Stimulated activated CD4-positive, alpha-beta T cell treated with anti-CD3 and anti-CD28 coated beads, Interleukin-12 subunit alpha, Interleukin-12 subunit beta, amount 100 ng/mL, for 24 hours (primary cell): ENCODE results near the gene IGSF11.
"Not testable (repeated sequence)": the region's sequence is repeated elsewhere in the genome, so short reads cannot be mapped to it uniquely, and the experiment has no call there.

Experiments used
- DNase-seq, 2 experiments: peaks; one replicate each; pipeline ENCODE4 v3.0.0-alpha.2; 2020; ENCODE audit warnings: low read depth in 2 of 2

The IGSF11 gene

GRCh38 chr3:118988198-118989130, 46.2 kb downstream of the IGSF11 start:
- DNase-seq = no peak

GRCh38 chr3:118987477-118987876, 47.2 kb downstream of the IGSF11 start:
- no peak for DNase-seq

DNA sequence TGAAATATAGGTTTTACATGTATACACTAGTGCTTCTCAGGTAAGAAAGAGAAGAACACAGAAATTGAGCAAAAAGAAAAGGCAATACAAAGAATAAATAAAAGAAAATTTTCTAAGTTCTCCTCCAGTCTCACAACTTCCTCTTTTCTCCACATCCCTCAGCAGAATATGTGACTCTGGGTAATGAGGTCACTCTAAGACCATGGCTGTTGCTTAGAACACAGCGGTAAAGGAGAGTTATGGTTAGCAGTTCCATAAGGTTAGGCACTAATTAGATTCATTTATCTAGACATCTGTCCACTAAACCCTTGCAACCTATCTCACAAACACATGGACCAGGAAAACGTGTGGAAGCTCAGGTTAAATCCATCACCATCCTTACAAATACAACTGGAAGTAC, 47.9 kb downstream of the IGSF11 start:
- no peak for DNase-seq

- DNase-seq = no peak
Observed at GRCh38 chr3:118984699-118985098, 49.9 kb downstream of the IGSF11 start.

DNA sequence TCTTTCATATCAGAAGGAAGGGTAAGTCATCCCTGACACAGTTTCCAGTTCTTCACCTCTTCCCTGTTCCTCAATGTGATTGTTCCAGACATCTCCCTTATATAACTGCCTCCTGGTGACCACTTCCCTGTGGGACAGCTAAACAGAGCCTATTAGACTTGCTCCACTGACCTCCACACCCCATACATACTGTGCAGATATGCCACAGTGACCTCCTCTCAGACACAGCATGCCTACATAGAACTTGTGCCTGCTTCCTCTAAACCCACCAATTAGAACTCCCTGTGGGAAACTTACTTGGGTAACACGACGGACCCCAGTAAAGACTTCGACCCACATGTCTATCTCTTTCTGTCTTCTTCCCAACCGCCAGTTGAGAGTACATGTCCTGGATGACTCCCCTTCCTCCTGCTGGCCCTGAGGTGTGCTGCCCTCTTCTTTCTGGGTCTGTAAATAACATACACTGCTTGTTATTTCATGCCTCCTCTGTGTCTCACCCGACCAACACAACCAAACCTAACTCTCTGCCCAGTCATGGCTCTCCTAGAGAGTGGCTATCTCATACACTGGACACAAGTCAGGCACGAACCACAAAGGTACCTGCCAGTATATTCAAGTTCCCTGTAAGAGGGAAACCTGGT, 53.0 kb downstream of the IGSF11 start:
- no peak for DNase-seq

DNA sequence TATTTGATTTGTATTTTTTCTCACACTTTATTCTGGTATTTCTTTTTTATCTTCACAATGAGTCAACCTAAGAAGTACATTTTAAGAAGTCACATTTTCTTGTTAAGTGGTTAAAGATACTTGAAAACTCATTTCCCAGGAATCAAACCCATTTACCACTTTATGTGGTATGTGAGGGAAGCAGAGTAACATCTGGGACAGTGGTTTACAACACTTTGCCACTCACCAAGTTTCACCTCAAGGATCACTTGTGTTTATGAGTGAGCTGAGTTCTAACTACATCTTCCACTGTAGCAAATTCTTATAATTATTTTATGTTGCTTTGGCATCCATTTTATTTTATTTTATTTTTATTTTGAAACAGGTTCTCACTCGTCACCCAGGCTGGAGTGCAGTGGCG, 53.8 kb downstream of the IGSF11 start:
- DNase-seq = no peak

DNA sequence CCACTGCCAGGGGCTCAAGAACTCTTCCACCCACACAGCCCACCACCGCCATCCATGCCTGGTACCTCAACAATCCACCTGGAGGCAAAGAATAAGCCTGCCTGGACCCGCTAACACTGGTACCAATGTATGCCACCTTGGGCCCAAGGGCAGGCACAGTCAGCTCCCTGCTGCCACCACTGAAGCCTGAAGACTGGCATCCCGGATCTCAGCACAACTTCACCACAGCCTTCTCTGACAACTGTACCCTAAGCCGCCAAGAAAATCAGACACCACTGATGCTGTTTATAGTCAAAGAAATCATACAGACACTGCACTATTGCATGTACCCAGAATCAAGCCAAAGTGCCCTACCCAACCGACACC, 56.3 kb downstream of the IGSF11 start:
- no peak for DNase-seq

DNA sequence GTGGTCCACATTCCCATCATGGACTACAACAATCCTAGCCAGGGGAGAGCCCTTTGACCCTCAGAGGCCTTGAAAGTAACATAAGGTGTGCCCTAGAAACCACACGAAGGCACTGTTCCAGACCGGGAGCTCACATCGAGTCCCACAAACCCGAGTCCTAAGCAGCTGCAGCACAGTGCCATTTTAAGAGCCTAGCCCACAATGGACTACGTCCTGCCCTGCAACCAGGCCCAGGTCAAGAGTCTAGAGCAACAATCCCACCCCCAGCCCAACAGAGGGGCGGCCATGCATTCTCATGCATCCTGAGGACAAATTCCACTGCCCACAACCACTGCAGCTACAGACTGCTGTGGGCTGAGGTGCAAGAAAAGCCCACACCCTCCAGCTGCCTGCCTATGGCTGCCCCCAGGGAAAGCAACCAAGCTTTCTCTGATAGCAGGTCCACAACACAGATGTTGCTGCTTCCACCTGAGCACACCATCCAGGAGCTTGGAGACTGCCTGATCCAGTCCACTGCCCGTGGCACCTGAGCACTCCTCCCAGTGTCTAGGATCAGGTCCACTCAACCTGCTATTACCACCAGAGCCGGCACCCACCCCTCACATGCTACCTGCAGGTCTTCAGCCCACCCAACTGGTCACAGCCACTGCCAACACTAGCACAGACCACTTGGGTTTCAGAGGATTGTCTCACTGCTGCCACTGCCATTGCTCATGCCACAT, 56.8 kb downstream of the IGSF11 start:
- DNase-seq = no peak

DNA sequence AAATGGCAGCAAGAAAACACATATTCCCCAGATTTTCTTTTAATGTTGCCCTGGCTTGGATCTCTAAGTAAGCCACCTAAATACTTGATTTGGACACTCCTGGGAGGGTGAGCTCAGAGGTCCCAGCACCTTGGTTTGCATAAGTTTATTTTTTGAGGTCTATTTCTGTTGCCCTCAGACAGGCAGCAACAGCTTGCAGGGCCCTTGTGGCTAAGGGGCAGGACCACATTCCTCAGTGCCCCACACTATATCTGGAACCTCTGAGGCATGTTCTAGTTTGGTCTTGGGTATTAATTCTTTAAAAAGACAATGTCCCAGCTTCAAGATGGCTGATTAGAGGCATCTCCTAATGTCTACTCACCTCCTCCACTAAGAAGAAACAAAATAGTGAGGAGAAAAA, 57.5 kb downstream of the IGSF11 start:
- DNase-seq = no peak

DNA sequence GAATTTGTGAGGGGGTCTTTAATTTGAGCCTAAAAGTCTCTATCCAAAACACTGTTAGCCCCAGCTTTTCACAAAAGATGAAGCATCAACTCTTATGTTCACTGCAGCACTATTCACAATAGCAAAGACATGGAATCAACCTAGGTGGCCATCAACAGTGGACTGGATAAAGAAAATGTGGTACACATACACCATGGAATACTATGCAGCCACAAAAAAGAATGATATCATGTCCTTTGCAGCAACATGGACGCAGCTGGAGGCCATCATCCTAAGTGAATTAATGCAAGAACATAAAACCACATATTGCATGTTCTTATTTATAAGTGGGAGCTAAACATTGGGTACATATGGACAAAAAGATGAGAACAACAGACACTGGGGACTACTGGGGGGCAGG, 59.2 kb downstream of the IGSF11 start:
- DNase-seq = not testable (repeated sequence)

DNA sequence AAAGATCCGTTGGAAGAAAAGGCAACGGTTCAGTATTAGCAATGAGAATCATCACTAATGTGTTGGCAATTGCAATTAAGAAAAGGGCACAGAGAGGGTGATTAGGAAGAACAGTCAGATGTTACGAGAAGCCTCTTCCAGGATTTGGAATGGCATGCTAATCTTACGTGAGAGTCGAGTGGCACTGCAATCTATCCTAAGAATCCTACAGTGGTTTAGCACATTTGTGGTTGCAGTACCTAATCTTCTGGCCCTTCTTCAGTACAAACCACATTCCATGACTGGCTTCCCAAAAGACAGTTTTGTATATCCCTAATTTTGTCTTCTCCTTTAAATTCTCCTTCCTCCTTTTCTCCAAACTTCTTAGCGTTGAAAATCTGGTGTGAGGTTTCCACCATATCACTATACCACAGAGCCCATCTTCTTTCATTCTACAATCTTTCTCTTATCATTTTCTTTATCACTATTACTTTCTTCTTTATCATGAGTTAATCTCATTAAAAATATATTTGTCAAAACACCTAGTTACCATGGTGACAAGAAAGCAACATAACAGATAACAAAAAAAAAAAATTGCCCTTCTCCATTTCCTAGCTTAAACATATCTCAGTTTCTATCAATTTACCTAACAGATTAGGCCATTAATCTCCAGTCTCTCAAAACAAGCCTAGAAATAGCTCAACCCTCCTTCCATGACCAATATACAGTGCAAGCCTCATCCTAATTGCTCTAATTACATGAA, 60.1 kb downstream of the IGSF11 start:
- DNase-seq = no peak

GRCh38 chr3:118973050-118973449, 61.6 kb downstream of the IGSF11 start:
- DNase-seq = no peak

- no peak for DNase-seq
Observed at GRCh38 chr3:118970819-118971218, 63.8 kb downstream of the IGSF11 start.

DNA sequence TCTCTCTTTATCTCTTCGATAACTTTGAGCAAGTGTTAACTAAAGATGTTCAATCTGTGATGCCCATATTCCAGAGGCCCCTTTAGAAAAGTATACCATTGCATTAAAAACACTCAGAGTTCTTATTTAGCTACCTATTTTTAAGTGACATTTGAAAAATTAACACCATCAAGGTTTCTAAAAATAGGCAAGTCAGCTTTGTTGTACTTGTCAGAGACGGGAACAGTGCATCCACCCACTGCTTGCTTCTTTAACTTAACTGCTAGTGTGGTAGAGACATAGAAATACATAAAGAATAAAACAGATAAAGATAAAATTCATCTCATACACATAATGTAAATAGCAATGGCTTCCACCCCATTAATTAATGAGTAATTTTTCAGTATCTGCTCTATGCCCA, 66.0 kb downstream of the IGSF11 start:
- no peak for DNase-seq

DNA sequence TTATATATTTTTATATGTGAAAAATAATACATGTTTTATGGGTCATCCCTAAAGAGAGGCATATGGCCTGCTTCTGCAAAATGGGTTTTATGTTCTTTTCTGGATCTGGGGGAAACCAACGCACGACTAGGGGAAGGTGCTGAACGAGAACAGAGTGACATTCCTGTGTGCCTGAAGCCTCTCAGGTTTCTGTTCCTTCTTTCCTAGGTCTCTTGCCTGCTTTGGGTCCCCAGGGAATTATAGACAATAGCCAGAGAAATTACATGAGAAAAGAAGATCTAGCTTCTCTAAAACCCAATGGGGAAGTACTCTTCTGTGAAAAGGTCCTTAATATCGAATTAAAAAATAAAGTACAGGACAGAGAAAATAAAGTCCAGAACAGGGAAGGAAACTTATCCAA, 66.5 kb downstream of the IGSF11 start:
- DNase-seq = no peak

- DNase-seq = no peak
Observed at GRCh38 chr3:118966700-118967099, 67.9 kb downstream of the IGSF11 start.

GRCh38 chr3:118963711-118964110, 70.9 kb downstream of the IGSF11 start:
- no peak for DNase-seq

- DNase-seq = no peak
Observed at GRCh38 chr3:118960876-118961450, 73.7 kb downstream of the IGSF11 start.

DNA sequence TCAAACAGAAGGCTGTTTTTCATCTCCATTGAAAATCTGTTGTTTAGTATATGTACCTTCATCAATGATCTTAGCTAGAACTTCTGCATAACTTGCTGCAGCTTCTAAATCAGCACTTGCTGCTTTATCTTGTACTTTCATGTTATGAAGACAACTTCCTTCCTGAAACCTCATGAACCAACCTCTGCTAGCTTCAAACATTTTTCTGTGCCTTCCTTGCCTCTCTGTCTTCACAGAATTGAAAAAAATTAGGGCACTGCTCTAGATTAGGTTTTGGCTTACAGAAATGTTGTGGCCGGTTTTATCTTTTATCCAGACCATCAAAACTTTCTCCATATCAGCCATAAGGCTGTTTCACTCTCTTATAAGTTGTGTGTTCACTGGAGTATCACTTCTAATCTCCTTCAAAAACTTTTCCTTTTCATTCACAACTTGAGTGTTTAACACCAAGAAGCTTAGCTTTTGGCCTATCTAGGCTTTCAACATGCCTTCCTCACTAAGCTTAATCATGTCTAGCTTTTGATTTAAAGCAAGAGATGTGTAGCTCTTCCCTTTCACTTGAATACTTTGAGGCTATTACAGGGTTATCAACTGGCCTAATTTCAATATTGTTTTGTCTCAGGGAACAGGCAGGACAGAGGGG, 78.6 kb downstream of the IGSF11 start:
- no peak for DNase-seq

GRCh38 chr3:118951089-118951488, 83.6 kb downstream of the IGSF11 start:
- DNase-seq = no peak

DNA sequence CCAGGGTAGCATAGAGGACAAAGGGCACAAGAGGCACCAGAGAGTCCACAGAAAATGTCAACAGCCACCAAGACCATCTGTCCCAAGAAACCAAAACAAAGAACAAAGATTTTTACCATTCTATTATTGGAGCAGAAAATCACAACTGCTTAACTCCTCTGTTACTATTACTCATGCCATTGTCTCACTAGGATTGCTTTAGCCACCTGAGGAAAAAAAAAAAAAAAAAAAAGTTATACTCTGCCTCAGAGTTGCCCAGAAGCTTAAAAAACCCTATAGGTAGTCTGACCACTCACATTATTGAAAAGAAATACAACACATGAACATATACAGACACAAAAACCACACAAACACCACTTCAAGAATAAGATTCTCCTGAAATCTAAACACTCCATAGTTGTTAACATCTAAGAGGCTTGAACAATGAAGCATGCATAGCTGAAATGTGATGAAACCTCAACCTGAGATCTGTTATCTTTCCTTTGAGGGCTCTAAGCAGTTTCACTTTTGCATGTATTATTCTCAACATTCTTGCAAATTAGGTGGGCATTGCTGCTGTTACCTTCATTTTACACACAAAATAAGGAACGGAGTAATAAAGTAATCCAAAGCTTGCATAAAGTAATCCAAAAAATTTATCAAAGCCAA, 85.4 kb downstream of the IGSF11 start:
- DNase-seq = no peak
